GM18498 (cell line): ENCODE measurements around the gene TPRX2.
"Not testable (repeated sequence)": the region's sequence is repeated elsewhere in the genome, so short reads cannot be mapped to it uniquely, and the experiment has no call there.

Experiments
- ATAC-seq: cut with Tn5 transposase; IDR thresholded peaks from one replicate; pipeline ENCODE4 v1.9.1; 2021; ENCODE audit warnings: mild to moderate bottlenecking, moderate library complexity; ENCODE audit not compliant: unreplicated experiment

TPRX2 gene

GRCh38 chr19:47858646-47859285 is at the start of gene TPRX2:
TPRX2 (plus strand) TSS chr19:47859235; CDS start chr19:47859247, 12 bp downstream.
- not testable (repeated sequence) for ATAC-seq

GRCh38 chr19:47813304-47813994 is 45.6 kb upstream of the TPRX2 start:
- ATAC-seq: no peak

- no peak for ATAC-seq
Measured at GRCh38 chr19:47813995-47814328, 45.1 kb upstream of the TPRX2 start.

GRCh38 chr19:47816270-47816669 is 42.8 kb upstream of the TPRX2 start:
- not testable (repeated sequence) for ATAC-seq

GRCh38 chr19:47818221-47818620 is 40.8 kb upstream of the TPRX2 start:
- not testable (repeated sequence) for ATAC-seq

GRCh38 chr19:47819858-47820257 is 39.2 kb upstream of the TPRX2 start:
- ATAC-seq: no peak

GRCh38 chr19:47820410-47820809 is 38.6 kb upstream of the TPRX2 start:
- ATAC-seq: no peak

GRCh38 chr19:47821460-47822020 is 37.5 kb upstream of the TPRX2 start, which contains the start of gene CRX:
CRX (plus strand) TSS chr19:47821937; CDS start chr19:47834444, 12,507 bp downstream.
- ATAC-seq: no peak

GRCh38 chr19:47824396-47824795 is 34.6 kb upstream of the TPRX2 start:
- ATAC-seq: no peak

GRCh38 chr19:47826800-47827199 is 32.2 kb upstream of the TPRX2 start:
- ATAC-seq: no peak

GRCh38 chr19:47832723-47833122 is 26.3 kb upstream of the TPRX2 start:
- no peak for ATAC-seq

GRCh38 chr19:47836038-47836437 is 23.0 kb upstream of the TPRX2 start:
- ATAC-seq: no peak

- no peak for ATAC-seq
Measured at GRCh38 chr19:47839411-47839810, 19.6 kb upstream of the TPRX2 start.

- no peak for ATAC-seq
Measured at GRCh38 chr19:47839913-47840312, 19.1 kb upstream of the TPRX2 start.

- ATAC-seq: no peak
Measured at GRCh38 chr19:47842941-47843340, 16.1 kb upstream of the TPRX2 start.

GRCh38 chr19:47848425-47848822 is 10.6 kb upstream of the TPRX2 start:
- no peak for ATAC-seq

- ATAC-seq: no peak
Measured at GRCh38 chr19:47848823-47849473, 10.1 kb upstream of the TPRX2 start.

- no peak for ATAC-seq
Measured at GRCh38 chr19:47853003-47853402, 6.0 kb upstream of the TPRX2 start.

GRCh38 chr19:47854459-47854858 is 4.6 kb upstream of the TPRX2 start:
- no peak for ATAC-seq

- ATAC-seq: not testable (repeated sequence)
Measured at GRCh38 chr19:47858231-47858630, 804 bp upstream of the TPRX2 start.

GRCh38 chr19:47859838-47860237 is 803 bp downstream of the TPRX2 start:
- ATAC-seq: not testable (repeated sequence)
